ENCODE results near the gene TANK.

TANK gene

GRCh38 chr2:161232571-161232970, 72.3 kb downstream of the TANK start:
- DNase-seq (ENCODE audit: low read depth in 3 of 3) = no peak

- DNase-seq (ENCODE audit: low read depth in 3 of 3) = no peak
Observed at GRCh38 chr2:161233858-161234431, 73.7 kb downstream of the TANK start.

GRCh38 chr2:161234627-161235026, 74.4 kb downstream of the TANK start:
- no peak for DNase-seq (ENCODE audit: low read depth in 3 of 3)

GRCh38 chr2:161237392-161238264, 77.4 kb downstream of the TANK start:
- peak in 1 of 3 experiments; percentile 45 for DNase-seq (ENCODE audit: low read depth in 3 of 3)

GRCh38 chr2:161238265-161238559, 78.0 kb downstream of the TANK start:
- DNase-seq (ENCODE audit: low read depth in 3 of 3) = no peak

- DNase-seq (ENCODE audit: low read depth in 3 of 3) = peak in 2 of 3 experiments; percentile 31 to 51
Observed at GRCh38 chr2:161238560-161239325, 78.5 kb downstream of the TANK start.

GRCh38 chr2:161239326-161240109, 79.3 kb downstream of the TANK start:
- DNase-seq (ENCODE audit: low read depth in 3 of 3) = no peak

GRCh38 chr2:161241894-161242293, 81.7 kb downstream of the TANK start:
- no peak for DNase-seq (ENCODE audit: low read depth in 3 of 3)

GRCh38 chr2:161243312-161243711, 83.1 kb downstream of the TANK start:
- no peak for DNase-seq (ENCODE audit: low read depth in 3 of 3)

GRCh38 chr2:161243905-161244304, 83.7 kb downstream of the TANK start:
- no peak for DNase-seq (ENCODE audit: low read depth in 3 of 3)

- DNase-seq (ENCODE audit: low read depth in 3 of 3) = peak in 1 of 3 experiments; percentile 51
Observed at GRCh38 chr2:161244387-161245260, 84.4 kb downstream of the TANK start.

GRCh38 chr2:161245261-161245553, 85.0 kb downstream of the TANK start:
- DNase-seq (ENCODE audit: low read depth in 3 of 3) = no peak

GRCh38 chr2:161245671-161246070, 85.4 kb downstream of the TANK start:
- DNase-seq (ENCODE audit: low read depth in 3 of 3) = no peak

GRCh38 chr2:161246281-161246680, 86.1 kb downstream of the TANK start:
- no peak for DNase-seq (ENCODE audit: low read depth in 3 of 3)

GRCh38 chr2:161250864-161251436, 90.7 kb downstream of the TANK start:
- DNase-seq (ENCODE audit: low read depth in 3 of 3) = no peak

- no peak for DNase-seq (ENCODE audit: low read depth in 3 of 3)
Observed at GRCh38 chr2:161257123-161257952, 97.1 kb downstream of the TANK start.

- DNase-seq (ENCODE audit: low read depth in 3 of 3) = no peak
Observed at GRCh38 chr2:161265874-161266273, 105.6 kb downstream of the TANK start.

GRCh38 chr2:161269111-161269510, 108.9 kb downstream of the TANK start:
- no peak for DNase-seq (ENCODE audit: low read depth in 3 of 3)

GRCh38 chr2:161273038-161273760, 113.0 kb downstream of the TANK start:
- peak in 1 of 3 experiments; percentile 39 for DNase-seq (ENCODE audit: low read depth in 3 of 3)
